Astrocyte (in vitro differentiated cells and primary cell): ENCODE results near the gene RRH. TPM values are rescaled to one million over a fixed set of nuclear protein-coding genes. Genes with fewer than 3 reads are reported as not detected.
A peak's percentile ranks its signal among the peaks of the same experiment; 100 is the strongest.

Experiments
- DNase-seq: peaks from one replicate; pipeline ENCODE4 v3.0.0-alpha.2; 2010; ENCODE audit warnings: low read depth
- FAIRE-seq: peaks from 2 replicates; lab custom pipeline; 2011; peaks lifted over from hg19 to GRCh38; lab: Jason Lieb, UNC
- H2AFZ ChIP-seq: 2 replicates; pipeline ENCODE4 v1.6.0; 2012; ENCODE audit warnings: low read depth, low read length, inconsistent platforms
- H3K27ac ChIP-seq: 2 replicates; pipeline ENCODE4 v1.5.1; 2011; ENCODE audit warnings: low read depth, low read length, inconsistent platforms
- H3K27me3 ChIP-seq: 2 replicates; pipeline ENCODE4 v1.6.0; 2011; ENCODE audit warnings: low read length, inconsistent platforms; ENCODE audit not compliant: insufficient read depth
- H3K36me3 ChIP-seq: 2 replicates; pipeline ENCODE4 v1.5.1; 2011; ENCODE audit warnings: low read length, inconsistent platforms; ENCODE audit not compliant: insufficient read depth
- H3K4me1 ChIP-seq: 2 replicates; pipeline ENCODE4 v1.5.1; 2011; ENCODE audit warnings: low read length, inconsistent platforms; ENCODE audit not compliant: insufficient read depth
- H3K4me2 ChIP-seq: 2 replicates; pipeline ENCODE4 v1.6.0; 2012; ENCODE audit warnings: low read length, inconsistent platforms
- H3K4me3 ChIP-seq: 2 replicates; pipeline ENCODE4 v1.5.1; 2011; ENCODE audit warnings: low read depth, mild to moderate bottlenecking, low read length, inconsistent platforms; ENCODE audit not compliant: insufficient read depth
- H3K79me2 ChIP-seq: 2 replicates; pipeline ENCODE4 v1.6.0; 2012; ENCODE audit warnings: mild to moderate bottlenecking, low read length, inconsistent platforms; ENCODE audit not compliant: insufficient read depth
- H3K9ac ChIP-seq: 2 replicates; pipeline ENCODE4 v1.6.0; 2012; ENCODE audit warnings: mild to moderate bottlenecking, low read length, inconsistent platforms
- H3K9me3 ChIP-seq: 2 replicates; pipeline ENCODE4 v1.5.1; 2012; ENCODE audit warnings: low read depth, mild to moderate bottlenecking, low read length, inconsistent platforms; ENCODE audit not compliant: insufficient read depth
- H4K20me1 ChIP-seq: 2 replicates; pipeline ENCODE4 v1.6.0; 2012; ENCODE audit warnings: low read length, inconsistent platforms; ENCODE audit not compliant: insufficient read depth
- H3K27ac Mint-ChIP-seq: one replicate; pipeline ENCODE4 v1.8.0; 2021; ENCODE audit warnings: mild to moderate bottlenecking, mixed read lengths; ENCODE audit not compliant: unreplicated experiment
- H3K27me3 Mint-ChIP-seq: one replicate; pipeline ENCODE4 v1.8.0; 2021; ENCODE audit warnings: low read depth, mixed read lengths; ENCODE audit not compliant: unreplicated experiment
- H3K36me3 Mint-ChIP-seq: one replicate; pipeline ENCODE4 v1.8.0; 2021; ENCODE audit warnings: low read depth, mixed read lengths; ENCODE audit not compliant: unreplicated experiment
- H3K4me1 Mint-ChIP-seq: one replicate; pipeline ENCODE4 v1.8.0; 2021; ENCODE audit warnings: low read depth, mixed read lengths; ENCODE audit not compliant: unreplicated experiment
- H3K4me3 Mint-ChIP-seq: one replicate; pipeline ENCODE4 v1.8.0; 2021; ENCODE audit warnings: mild to moderate bottlenecking, moderate library complexity, mixed read lengths; ENCODE audit not compliant: unreplicated experiment
- H3K9me3 Mint-ChIP-seq: one replicate; pipeline ENCODE4 v1.8.0; 2021; ENCODE audit warnings: mild to moderate bottlenecking, mixed read lengths; ENCODE audit not compliant: unreplicated experiment
- CTCF ChIP-seq: IDR thresholded peaks from 2 replicates; pipeline ENCODE4 v1.5.1; 2011; ENCODE audit warnings: low read depth, mild to moderate bottlenecking, inconsistent platforms, low read length, moderate library complexity; ENCODE audit not compliant: insufficient read depth
- EZH2 ChIP-seq: IDR thresholded peaks from 2 replicates; pipeline ENCODE4 v1.6.1; 2012; ENCODE audit warnings: mild to moderate bottlenecking, low read length, inconsistent platforms; ENCODE audit not compliant: insufficient read depth
- total RNA-seq: library from RNA; stranded (reverse); gene quantifications from 2 replicates; pipeline ENCODE4 v1.2.1, GENCODE V29; 2021

RRH gene
- total RNA-seq, 1 donor from 2014 or later: 0.25 TPM

GRCh38 chr4:109879081-109879480 lies 51.3 kb downstream of the RRH start:
- H3K27me3 Mint-ChIP-seq: peaks cover 2% of the 10 kb centered on the region
- no peak for FAIRE-seq
- H3K9me3 Mint-ChIP-seq: no peaks in the 10 kb centered on the region
- no peaks in the 10 kb centered on the region for H3K4me1 Mint-ChIP-seq
- Histone ChIP-seq H3K27me3 (no peaks in the 10 kb centered on the region), H3K79me2 (no peaks in the 10 kb centered on the region), H3K4me1 (no peaks in the 10 kb centered on the region), H3K27ac (no peak overlapping the region), H3K36me3 (no peaks in the 10 kb centered on the region), H3K4me2 (no peak overlapping the region), H3K9ac (no peak overlapping the region), H3K9me3 (no peaks in the 10 kb centered on the region), H2AFZ (no peak overlapping the region), H3K4me3 (no peak overlapping the region), H4K20me1 (no peaks in the 10 kb centered on the region)
- H3K4me3 Mint-ChIP-seq: no peak overlapping the region
- TF ChIP-seq EZH2: no peak
- TF ChIP-seq CTCF: no peak
- H3K36me3 Mint-ChIP-seq: no peaks in the 10 kb centered on the region
- no peak for DNase-seq
- H3K27ac Mint-ChIP-seq: no peak overlapping the region

- Histone ChIP-seq H3K4me3 (no peak overlapping the region), H2AFZ (no peak overlapping the region), H3K4me2 (no peak overlapping the region), H3K9ac (no peak overlapping the region), H3K79me2 (no peaks in the 10 kb centered on the region), H3K4me1 (no peaks in the 10 kb centered on the region), H3K36me3 (no peaks in the 10 kb centered on the region), H4K20me1 (no peaks in the 10 kb centered on the region), H3K27ac (no peak overlapping the region), H3K27me3 (no peaks in the 10 kb centered on the region), H3K9me3 (no peaks in the 10 kb centered on the region)
- Mint-ChIP-seq H3K27me3 (peaks cover 2% of the 10 kb centered on the region), H3K27ac (peak overlapping the region; percentile 20), H3K4me3 (no peak overlapping the region), H3K4me1 (no peaks in the 10 kb centered on the region), H3K36me3 (no peaks in the 10 kb centered on the region), H3K9me3 (no peaks in the 10 kb centered on the region)
- DNase-seq (no peak), FAIRE-seq (no peak)
- TF ChIP-seq CTCF (no peak), EZH2 (no peak)
These were observed 52.0 kb downstream of the RRH start for GRCh38 chr4:109879636-109880314.

GRCh38 chr4:109886303-109886702 lies 58.5 kb downstream of the RRH start:
- H3K27me3 ChIP-seq: no peaks in the 10 kb centered on the region
- Mint-ChIP-seq H3K9me3 (no peaks in the 10 kb centered on the region), H3K27me3 (no peaks in the 10 kb centered on the region), H3K4me3 (no peak overlapping the region), H3K36me3 (no peaks in the 10 kb centered on the region), H3K27ac (no peak overlapping the region), H3K4me1 (no peaks in the 10 kb centered on the region)
- H3K4me2 ChIP-seq: no peak overlapping the region
- TF ChIP-seq CTCF (no peak), EZH2 (no peak)
- no peaks in the 10 kb centered on the region for H3K79me2 ChIP-seq
- H2AFZ ChIP-seq: no peak overlapping the region
- no peaks in the 10 kb centered on the region for H3K4me1 ChIP-seq
- no peak overlapping the region for H3K4me3 ChIP-seq
- no peak overlapping the region for H3K9ac ChIP-seq
- no peak for DNase-seq
- no peaks in the 10 kb centered on the region for H3K9me3 ChIP-seq
- no peak overlapping the region for H3K27ac ChIP-seq
- no peaks in the 10 kb centered on the region for H4K20me1 ChIP-seq
- H3K36me3 ChIP-seq: no peaks in the 10 kb centered on the region
- no peak for FAIRE-seq
